Omental fat pad (tissue), 4 donors: ENCODE measurements around the gene PFDN1. TPM values are rescaled to one million over a fixed set of nuclear protein-coding genes. Genes with fewer than 3 reads are reported as not detected.
A peak's percentile ranks its signal among the peaks of the same experiment; 100 is the strongest.

ENCODE experiments used
- ATAC-seq: fragments of 150-250 bp; one replicate; pipeline ENCODE4 v1.9.1; 2016; ENCODE audit warnings: mild to moderate bottlenecking, moderate library complexity; ENCODE audit not compliant: low FRiP score
- DNase-seq: peaks from one replicate; pipeline ENCODE4 v3.0.0-alpha.2; 2019; ENCODE audit warnings: low spot score
- total RNA-seq, 4 donors: library from RNA; depleted of rRNA; stranded (reverse); fragments of >200 nt; gene quantifications; one replicate each; pipeline ENCODE4 v1.1.0, GENCODE V29; 2016
- TF ChIP-seq, protein P1 (sequence below), 3 donors: fragments of 450-650 bp; IDR thresholded peaks; one replicate each; pipeline ENCODE4 v1.5.1; 2016 to 2017; ENCODE audit warnings: antibody characterized with exemption in 3 of 3, mild to moderate bottlenecking in 3 of 3, moderate library complexity in 2 of 3

PFDN1 gene
- total RNA-seq, 4 donors from 2014 or later, result 54.1 to 110 (median 88.6) TPM

DNA sequence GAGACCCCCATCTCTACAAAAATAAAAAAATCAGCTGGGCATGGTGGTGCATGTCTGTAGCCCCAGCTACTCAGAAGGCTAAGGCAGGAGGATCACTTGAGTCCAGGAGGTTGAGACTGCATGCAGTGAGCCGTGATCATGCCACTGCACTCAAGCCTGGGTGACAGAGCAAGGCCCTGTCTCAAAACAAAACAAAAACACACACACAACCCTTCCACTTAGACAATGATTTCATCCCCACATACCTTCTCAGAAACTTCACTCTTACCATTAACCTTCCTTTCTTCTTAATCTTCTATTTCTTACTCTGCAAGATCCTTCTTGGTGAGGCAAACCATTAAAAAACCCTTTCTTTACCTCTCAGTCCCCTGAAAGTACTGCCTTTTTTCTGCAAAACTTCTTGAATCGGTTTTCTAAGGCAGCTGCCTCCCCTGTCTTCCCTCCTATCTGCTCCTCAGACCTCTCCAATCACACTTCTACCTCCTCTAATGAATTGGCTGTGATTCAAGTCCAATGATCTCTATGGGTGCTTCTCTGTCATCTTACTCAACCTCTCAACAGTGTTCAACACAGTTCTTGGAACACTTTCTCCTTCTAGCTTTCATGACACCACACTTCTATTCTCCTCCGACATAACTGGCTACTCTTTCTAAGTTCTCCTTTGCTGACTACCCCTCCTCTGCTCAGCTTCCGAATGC, 47.3 kb downstream of the PFDN1 start:
- TF ChIP-seq, protein P1, sequence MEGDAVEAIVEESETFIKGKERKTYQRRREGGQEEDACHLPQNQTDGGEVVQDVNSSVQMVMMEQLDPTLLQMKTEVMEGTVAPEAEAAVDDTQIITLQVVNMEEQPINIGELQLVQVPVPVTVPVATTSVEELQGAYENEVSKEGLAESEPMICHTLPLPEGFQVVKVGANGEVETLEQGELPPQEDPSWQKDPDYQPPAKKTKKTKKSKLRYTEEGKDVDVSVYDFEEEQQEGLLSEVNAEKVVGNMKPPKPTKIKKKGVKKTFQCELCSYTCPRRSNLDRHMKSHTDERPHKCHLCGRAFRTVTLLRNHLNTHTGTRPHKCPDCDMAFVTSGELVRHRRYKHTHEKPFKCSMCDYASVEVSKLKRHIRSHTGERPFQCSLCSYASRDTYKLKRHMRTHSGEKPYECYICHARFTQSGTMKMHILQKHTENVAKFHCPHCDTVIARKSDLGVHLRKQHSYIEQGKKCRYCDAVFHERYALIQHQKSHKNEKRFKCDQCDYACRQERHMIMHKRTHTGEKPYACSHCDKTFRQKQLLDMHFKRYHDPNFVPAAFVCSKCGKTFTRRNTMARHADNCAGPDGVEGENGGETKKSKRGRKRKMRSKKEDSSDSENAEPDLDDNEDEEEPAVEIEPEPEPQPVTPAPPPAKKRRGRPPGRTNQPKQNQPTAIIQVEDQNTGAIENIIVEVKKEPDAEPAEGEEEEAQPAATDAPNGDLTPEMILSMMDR (IDR thresholded peaks at IDR 0.05), result no peak
- ATAC-seq (no peak), DNase-seq (no peak)

DNA sequence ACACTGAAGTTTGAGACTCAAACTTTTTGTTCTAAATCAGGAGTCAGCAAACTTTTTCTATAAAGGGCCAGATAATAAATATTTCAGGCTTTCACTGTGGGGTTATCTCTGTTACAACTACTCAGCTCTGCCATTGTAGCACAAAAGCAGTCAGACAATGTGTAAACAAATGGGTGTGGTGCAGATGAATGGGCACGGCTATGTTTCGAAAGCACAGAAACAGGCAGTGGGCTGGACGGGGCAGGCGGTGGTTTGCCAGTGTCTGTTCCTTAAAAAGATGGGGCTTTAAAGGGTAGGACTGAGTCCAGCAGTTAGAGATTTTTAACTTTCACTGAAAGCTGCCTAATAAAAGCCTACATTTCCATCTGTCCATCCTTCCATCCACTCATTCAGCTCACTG, 48.9 kb downstream of the PFDN1 start:
- ATAC-seq (no peak), DNase-seq (no peak)
- TF ChIP-seq, protein P1 (IDR thresholded peaks at IDR 0.05), result no peak

DNA sequence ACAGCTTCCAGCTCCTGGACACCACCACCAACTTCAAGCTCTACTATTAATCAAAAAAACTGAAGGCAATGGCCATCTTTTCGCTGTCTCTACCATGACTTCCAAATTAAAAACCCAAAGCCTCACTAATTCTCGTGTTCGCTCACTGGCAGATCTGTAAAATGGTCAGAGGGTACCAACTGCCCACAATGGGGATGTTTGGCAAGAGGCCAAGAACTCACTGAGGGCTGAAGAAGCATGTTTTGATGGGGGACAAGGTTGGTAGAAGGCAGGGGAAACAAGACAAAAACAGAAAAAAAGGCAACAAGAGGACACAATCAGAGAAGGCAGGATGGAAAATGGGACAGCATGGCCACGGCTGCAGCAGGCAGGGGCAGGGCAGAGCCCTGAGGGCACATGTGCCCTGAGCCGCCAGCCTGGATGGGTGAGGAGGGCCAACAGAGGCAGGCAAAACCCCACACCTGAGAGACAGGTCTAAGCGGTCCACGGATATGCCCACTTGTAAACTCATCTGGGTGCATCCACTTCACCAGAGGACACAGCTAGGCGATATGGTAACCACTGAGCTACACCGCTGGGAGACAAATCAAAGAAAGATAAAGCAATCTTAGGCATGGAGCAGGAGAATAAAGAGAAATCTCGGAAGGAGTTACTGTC, 50.3 kb downstream of the PFDN1 start:
- ATAC-seq (no peak), DNase-seq (no peak)
- TF ChIP-seq, protein P1 (IDR thresholded peaks at IDR 0.05), result no peak

DNA sequence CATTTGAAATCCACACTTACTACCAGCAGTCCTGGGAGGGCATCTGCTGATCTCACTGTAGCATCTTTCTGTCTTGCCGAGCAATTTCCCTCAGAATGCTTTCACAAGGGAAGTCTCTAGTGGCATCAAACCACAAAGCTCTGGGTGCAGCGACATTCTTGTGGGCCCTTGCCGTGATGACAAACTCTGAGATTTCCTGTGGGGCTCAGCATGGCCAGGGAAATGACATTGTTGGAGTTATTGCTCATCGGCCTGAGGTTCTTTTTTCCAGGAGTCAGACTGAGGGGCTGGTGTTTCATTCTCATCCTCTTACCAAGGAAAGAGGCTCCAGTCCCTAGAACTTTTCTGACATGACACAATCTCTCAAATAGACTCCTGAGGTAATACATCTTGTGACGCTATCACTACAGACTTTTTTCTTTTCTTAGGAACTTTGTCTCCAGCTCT, 51.4 kb downstream of the PFDN1 start:
- TF ChIP-seq, protein P1 (IDR thresholded peaks at IDR 0.05), result no peak
- DNase-seq (no peak), ATAC-seq (peak; percentile 15)

DNA sequence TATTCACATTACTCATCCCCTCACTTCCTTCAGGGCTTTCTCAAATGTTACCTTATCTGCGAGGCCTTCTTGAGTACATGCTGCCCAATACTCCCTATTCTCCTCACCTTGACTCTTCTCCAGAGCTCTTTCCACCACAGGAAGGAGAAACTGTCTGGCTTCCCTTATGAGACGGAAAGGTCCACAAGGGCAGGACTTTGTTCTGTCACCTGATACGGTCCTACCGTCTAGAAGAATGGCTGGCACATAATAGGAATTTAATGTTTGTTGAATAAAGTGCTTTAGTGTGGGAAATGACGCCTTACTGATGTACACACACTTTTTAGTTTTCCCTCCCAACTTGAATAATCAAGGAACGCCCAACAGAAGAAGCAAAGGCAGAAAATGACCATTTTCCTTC, 52.5 kb downstream of the PFDN1 start:
- DNase-seq (no peak), ATAC-seq (no peak)
- TF ChIP-seq, protein P1 (IDR thresholded peaks at IDR 0.05), result no peak

DNA sequence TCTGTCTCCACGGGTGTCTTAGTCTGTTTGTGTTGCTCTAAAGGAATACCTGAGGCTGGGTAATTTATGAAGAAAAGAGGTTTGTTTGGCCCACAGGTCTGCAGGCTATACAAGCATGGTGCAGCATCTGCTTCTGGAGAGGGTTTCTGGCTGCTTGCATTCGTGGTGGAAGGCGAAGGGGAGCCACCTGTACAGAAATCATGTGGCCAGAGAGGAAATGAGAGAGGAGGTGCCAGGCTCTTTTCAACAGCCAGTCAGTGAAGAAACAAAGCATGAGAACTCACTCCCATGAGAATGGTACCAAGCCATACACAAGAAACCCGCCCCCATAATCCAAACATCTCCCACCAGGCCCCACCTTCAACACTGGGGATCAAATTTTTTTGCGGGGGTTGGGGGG, 53.4 kb downstream of the PFDN1 start:
- TF ChIP-seq, protein P1 (IDR thresholded peaks at IDR 0.05), result no peak
- DNase-seq (no peak), ATAC-seq (no peak)

DNA sequence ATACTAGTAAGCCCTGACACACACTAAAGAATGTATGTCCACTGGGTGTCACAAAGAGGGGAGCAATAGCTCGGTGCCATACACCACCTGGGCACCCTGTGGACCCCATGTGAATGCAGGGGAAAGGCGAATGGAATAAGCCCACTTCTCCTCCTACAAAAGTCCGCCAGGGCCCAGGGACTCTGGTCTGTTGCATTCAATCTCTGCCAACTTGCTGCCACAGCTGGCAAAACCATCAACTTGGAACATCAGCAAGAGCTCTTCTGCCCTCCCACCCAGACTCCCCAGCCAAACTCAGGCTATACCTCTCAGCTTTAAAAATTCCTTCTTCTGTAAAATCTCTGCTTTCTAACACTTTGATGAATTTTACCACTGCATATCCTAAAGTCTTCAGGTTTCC, 54.5 kb downstream of the PFDN1 start:
- ATAC-seq (no peak), DNase-seq (no peak)
- TF ChIP-seq, protein P1 (IDR thresholded peaks at IDR 0.05), result no peak
